HepG2 (cell line): ENCODE results near the gene SPON2. TPM values are rescaled to one million over a fixed set of nuclear protein-coding genes. Genes with fewer than 3 reads are reported as not detected.

Experiments used
- ATAC-seq: fragments of 200-7000 bp; cut with Tn5 transposase; 3 replicates; pipeline ENCODE4 v1.9.1; 2020; ENCODE audit warnings: mild to moderate bottlenecking, moderate library complexity
- BruUV-seq: library from RNA; stranded (reverse); fragments of 400-500 nt; replicated peaks from 2 replicates; lab custom pipeline; 2021; lab: Mats Ljungman, UMichigan
- CTCF ChIA-PET: fragments of 300-600 bp; formaldehyde crosslinking; extraction: SDS; loops from one replicate; lab custom pipeline; 2021; ENCODE audit warnings: low total read pairs, inconsistent platforms, low intra/inter-chr PET ratio; lab: Yijun Ruan, JAX
- POLR2A ChIA-PET: fragments of 350-600 bp; sonication (Branson Sonifier 250); formaldehyde crosslinking; loops from one replicate; lab custom pipeline; 2020; ENCODE audit warnings: antibody characterized with exemption, inconsistent platforms; lab: Yijun Ruan, JAX
- DNase-seq: peaks from one replicate; pipeline ENCODE4 v3.0.0-alpha.2; 2015; ENCODE audit warnings: low spot score
- FAIRE-seq: peaks from 3 replicates; lab custom pipeline; 2011; peaks lifted over from hg19 to GRCh38; lab: Jason Lieb, UNC
- H2AFZ ChIP-seq: one replicate; pipeline ENCODE4 v1.6.1; 2011; ENCODE audit warnings: low read length, inconsistent platforms
- H3K27ac ChIP-seq: fragments of 300-600 bp; 3 replicates; pipeline ENCODE4 v1.8.0; 2011; ENCODE audit warnings: mixed run types, mild to moderate bottlenecking, mixed read lengths, low read length, inconsistent platforms; ENCODE audit not compliant: insufficient read depth; ENCODE audit errors: extremely low read length
- H3K27me3 ChIP-seq, 2 experiments: fragments of 200-600 bp in 1 of 2; 2 replicates in 1 of 2; 3 replicates in 1 of 2; pipeline versions ENCODE4 v1.6.0 to v1.8.0; 2011; ENCODE audit warnings: low read length in 2 of 2, mild to moderate bottlenecking in 2 of 2, moderate library complexity in 2 of 2, inconsistent platforms in 1 of 2; ENCODE audit not compliant: insufficient read depth in 2 of 2, control insufficient read depth in 1 of 2
- H3K36me3 ChIP-seq, 2 experiments: fragments of 200-600 bp in 1 of 2; replicated peaks in 1 of 2; 2 replicates in 1 of 2; 3 replicates in 1 of 2; pipeline versions ENCODE4 v1.5.1 to v1.8.0; 2011; ENCODE audit warnings: low read length in 2 of 2, inconsistent platforms in 1 of 2; ENCODE audit not compliant: insufficient read depth in 2 of 2, control insufficient read depth in 1 of 2
- H3K4me1 ChIP-seq: 2 replicates; pipeline ENCODE4 v1.5.1; 2012; ENCODE audit warnings: low read length, inconsistent platforms; ENCODE audit not compliant: insufficient read depth
- H3K4me2 ChIP-seq: 2 replicates; pipeline ENCODE4 v1.6.0; 2011; ENCODE audit warnings: low read depth, low read length, inconsistent platforms
- H3K4me3 ChIP-seq, 3 experiments: fragments of 200-600 bp in 1 of 3; sonication (generic), shearing (Covaris generic) in 1 of 3; replicated peaks in 1 of 3; 2 replicates each; pipeline ENCODE4 v1.5.1; 2011 to 2016; ENCODE audit warnings: low read length in 3 of 3, inconsistent platforms in 2 of 3, low read depth in 2 of 3, mild to moderate bottlenecking in 2 of 3, control low read depth in 1 of 3, mixed read lengths in 1 of 3; ENCODE audit not compliant: insufficient read depth in 1 of 3
- H3K79me2 ChIP-seq: one replicate; pipeline ENCODE4 v1.6.1; 2011; ENCODE audit warnings: low read length, inconsistent platforms; ENCODE audit not compliant: insufficient read depth
- H3K9ac ChIP-seq: 2 replicates; pipeline ENCODE4 v1.6.0; 2011; ENCODE audit warnings: mild to moderate bottlenecking, low read depth, low read length, inconsistent platforms; ENCODE audit not compliant: insufficient read depth
- H3K9me3 ChIP-seq: 2 replicates; pipeline ENCODE4 v1.5.1; 2012; ENCODE audit warnings: mild to moderate bottlenecking, low read length
- H4K20me1 ChIP-seq: 2 replicates; pipeline ENCODE4 v1.6.0; 2011; ENCODE audit warnings: inconsistent platforms, mild to moderate bottlenecking, low read length, moderate library complexity; ENCODE audit not compliant: insufficient read depth
- CREB1 ChIP-seq, 2 experiments: fragments of 450-650 bp in 1 of 2; IDR thresholded peaks; 2 replicates each; pipeline ENCODE4 v1.6.1; 2016 to 2017; ENCODE audit warnings: control low read depth in 1 of 2, mild to moderate bottlenecking in 1 of 2, missing compliant biosample characterization in 1 of 2, missing genetic modification characterization in 1 of 2
- KLF12 ChIP-seq: sonication (generic); formaldehyde crosslinking; IDR thresholded peaks from 2 replicates; pipeline ENCODE4 v1.4.0; 2020; ENCODE audit warnings: missing genetic modification reagents, borderline replicate concordance
- MBD4 ChIP-seq: IDR thresholded peaks from 2 replicates; pipeline ENCODE4 v1.6.1; 2012; ENCODE audit warnings: low read length, inconsistent platforms, borderline replicate concordance
- SMAD3 ChIP-seq: sonication (generic); formaldehyde crosslinking; IDR thresholded peaks from 2 replicates; pipeline ENCODE4 v1.4.0; 2020; ENCODE audit warnings: missing genetic modification reagents
- SNAI1 ChIP-seq: sonication (generic); formaldehyde crosslinking; IDR thresholded peaks from 2 replicates; pipeline ENCODE4 v1.5.0; 2020; ENCODE audit warnings: mild to moderate bottlenecking, missing genetic modification reagents, borderline replicate concordance
- TCF7L2 ChIP-seq: IDR thresholded peaks from 2 replicates; pipeline ENCODE4 v1.6.1; 2011; ENCODE audit warnings: mild to moderate bottlenecking, low read depth, low read length, moderate library complexity
- TMF1 ChIP-seq: sonication (generic); formaldehyde crosslinking; IDR thresholded peaks from 2 replicates; pipeline ENCODE4 v1.8.1; 2022; ENCODE audit warnings: low read depth, missing genetic modification reagents
- ZFP1 ChIP-seq: IDR thresholded peaks from 2 replicates; pipeline ENCODE4 v1.6.1; 2016
- ZNF383 ChIP-seq: sonication (generic); formaldehyde crosslinking; IDR thresholded peaks from 2 replicates; pipeline ENCODE4 v1.4.0; 2020; ENCODE audit warnings: missing genetic modification reagents, mild to moderate bottlenecking, borderline replicate concordance
- ZNF562 ChIP-seq: sonication (generic); formaldehyde crosslinking; IDR thresholded peaks from 2 replicates; pipeline ENCODE4 v1.8.0; 2022; ENCODE audit warnings: missing genetic modification reagents, borderline replicate concordance
- ZNF570 ChIP-seq: sonication (generic); formaldehyde crosslinking; IDR thresholded peaks from 2 replicates; pipeline ENCODE4 v1.4.0; 2020; ENCODE audit warnings: mild to moderate bottlenecking, missing genetic modification reagents, borderline replicate concordance
- WGBS: methylation state at CpG from one replicate; pipeline ENCODE4 v1.1.6; 2017; ENCODE audit warnings: low lambda C conversion rate; 5-methylcytosine and 5-hydroxymethylcytosine counted together
- in situ Hi-C: cut with HindIII; loops from 2 replicates; pipeline ENCODE4 v1.10.0; 2017; ENCODE audit warnings: low pct_unique_long_range_greater_than_20kb; ENCODE audit not compliant: extremely low pct_ligation_motif_present
- intact Hi-C: fragments of 100-400 bp; cut with micrococcal nuclease; formaldehyde crosslinking; loops from one replicate; pipeline ENCODE4 v1.10.0; 2022; ENCODE audit not compliant: unreplicated experiment
- polyA plus RNA-seq, 8 experiments: library from polyadenylated mRNA; depleted of rRNA in 3 of 8; stranded (reverse) in 7 of 8; unstranded in 1 of 8; fragments of >200 nt; fragmentation: Illumina TruSeq in 4 of 8; extraction: Trizol in 4 of 8; gene quantifications; 2 replicates each; pipeline versions ENCODE4 v1.2.1 to v1.2.3, GENCODE V29; 2011 to 2016; ENCODE audit warnings: low read depth in 4 of 8, missing spikeins in 1 of 8, mixed read lengths in 1 of 8; ENCODE audit not compliant: insufficient read depth in 1 of 8
- total RNA-seq, 5 experiments: library from RNA; depleted of rRNA; stranded (reverse); fragments of >200 nt; fragmentation: Illumina TruSeq; extraction: Trizol; gene quantifications; 2 replicates each; pipeline ENCODE4 v1.2.3, GENCODE V29; 2016; ENCODE audit warnings: low read depth in 1 of 5
- TF ChIP-seq, protein P1 (sequence below): sonication (generic); formaldehyde crosslinking; IDR thresholded peaks from 2 replicates; pipeline ENCODE4 v1.4.0; 2020; ENCODE audit warnings: mild to moderate bottlenecking, low read depth, missing genetic modification reagents
- TF ChIP-seq, protein P2 (sequence below): sonication (generic); formaldehyde crosslinking; IDR thresholded peaks from 2 replicates; pipeline ENCODE4 v1.9.0; 2021; ENCODE audit warnings: missing genetic modification reagents, mild to moderate bottlenecking, borderline replicate concordance
- TF ChIP-seq, protein P3 (sequence below): sonication (generic); formaldehyde crosslinking; conservative IDR thresholded peaks from 2 replicates; pipeline ENCODE4 v1.4.0; 2020; ENCODE audit warnings: missing genetic modification reagents

The SPON2 gene
- total and polyA plus RNA-seq, 2 of the 13 experiments (the other 11 are each of a cell fraction or from before 2014, with no cell fraction given) = 17.4 to 55.2 TPM

DNA sequence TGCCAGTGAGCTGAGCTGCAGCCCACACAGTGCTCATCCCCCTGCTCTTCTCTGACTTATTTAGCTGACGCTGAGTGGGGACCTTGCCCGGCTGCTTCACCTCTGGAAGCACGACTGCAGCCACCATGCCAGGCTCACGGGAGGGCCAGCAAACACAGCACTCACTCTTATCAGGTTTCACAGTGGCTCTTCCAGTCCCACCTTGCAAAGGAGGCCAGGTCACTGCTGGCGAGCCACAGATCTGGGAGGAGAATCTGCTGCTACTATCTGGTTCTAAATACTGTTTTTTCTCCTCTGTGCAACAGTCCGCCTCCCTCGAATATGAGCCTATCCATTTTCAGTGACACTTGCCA is 6.7 kb upstream of the SPON2 start:
- CTCF ChIA-PET = no interaction called here
- BruUV-seq = no TSS peak
- WGBS = 52% methylated on average over 6 of the region's 7 CpGs
- Histone ChIP-seq H3K9me3 (peaks cover 12% of the 10 kb centered on the region), H3K9ac (no peak overlapping the region), H2AFZ (no peak overlapping the region), H3K4me1 (peaks cover 49% of the 10 kb centered on the region), H3K27ac (no peak overlapping the region), H3K79me2 (no peaks in the 10 kb centered on the region), H4K20me1 (no peaks in the 10 kb centered on the region), H3K36me3 (no peaks in the 10 kb centered on the region), H3K4me3 (no peak overlapping the region), H3K27me3 (no peaks in the 10 kb centered on the region), H3K4me2 (no peak overlapping the region)
- in situ Hi-C loops = no loop called here
- TF ChIP-seq ZNF570 (CRISPR knock-in tag) (no peak), TMF1 (CRISPR knock-in tag) (no peak), ZNF562 (CRISPR knock-in tag) (no peak), ZFP1 (no peak), SMAD3 (CRISPR knock-in tag) (no peak), ZNF383 (CRISPR knock-in tag) (no peak), TCF7L2 (no peak), SNAI1 (CRISPR knock-in tag) (no peak), CREB1 (IDR thresholded peaks at IDR 0.05) (no peak), CREB1 (CRISPR knock-in tag; IDR thresholded peaks at IDR 0.05) (no peak), KLF12 (CRISPR knock-in tag) (no peak), MBD4 (no peak)
- TF ChIP-seq, protein P1, sequence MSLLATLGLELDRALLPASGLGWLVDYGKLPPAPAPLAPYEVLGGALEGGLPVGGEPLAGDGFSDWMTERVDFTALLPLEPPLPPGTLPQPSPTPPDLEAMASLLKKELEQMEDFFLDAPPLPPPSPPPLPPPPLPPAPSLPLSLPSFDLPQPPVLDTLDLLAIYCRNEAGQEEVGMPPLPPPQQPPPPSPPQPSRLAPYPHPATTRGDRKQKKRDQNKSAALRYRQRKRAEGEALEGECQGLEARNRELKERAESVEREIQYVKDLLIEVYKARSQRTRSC (CRISPR knock-in tag) = no peak
- TF ChIP-seq, protein P2, sequence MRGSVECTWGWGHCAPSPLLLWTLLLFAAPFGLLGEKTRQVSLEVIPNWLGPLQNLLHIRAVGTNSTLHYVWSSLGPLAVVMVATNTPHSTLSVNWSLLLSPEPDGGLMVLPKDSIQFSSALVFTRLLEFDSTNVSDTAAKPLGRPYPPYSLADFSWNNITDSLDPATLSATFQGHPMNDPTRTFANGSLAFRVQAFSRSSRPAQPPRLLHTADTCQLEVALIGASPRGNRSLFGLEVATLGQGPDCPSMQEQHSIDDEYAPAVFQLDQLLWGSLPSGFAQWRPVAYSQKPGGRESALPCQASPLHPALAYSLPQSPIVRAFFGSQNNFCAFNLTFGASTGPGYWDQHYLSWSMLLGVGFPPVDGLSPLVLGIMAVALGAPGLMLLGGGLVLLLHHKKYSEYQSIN (CRISPR knock-in tag) = no peak
- TF ChIP-seq, protein P3, sequence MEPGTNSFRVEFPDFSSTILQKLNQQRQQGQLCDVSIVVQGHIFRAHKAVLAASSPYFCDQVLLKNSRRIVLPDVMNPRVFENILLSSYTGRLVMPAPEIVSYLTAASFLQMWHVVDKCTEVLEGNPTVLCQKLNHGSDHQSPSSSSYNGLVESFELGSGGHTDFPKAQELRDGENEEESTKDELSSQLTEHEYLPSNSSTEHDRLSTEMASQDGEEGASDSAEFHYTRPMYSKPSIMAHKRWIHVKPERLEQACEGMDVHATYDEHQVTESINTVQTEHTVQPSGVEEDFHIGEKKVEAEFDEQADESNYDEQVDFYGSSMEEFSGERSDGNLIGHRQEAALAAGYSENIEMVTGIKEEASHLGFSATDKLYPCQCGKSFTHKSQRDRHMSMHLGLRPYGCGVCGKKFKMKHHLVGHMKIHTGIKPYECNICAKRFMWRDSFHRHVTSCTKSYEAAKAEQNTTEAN (CRISPR knock-in tag) = no peak
- ATAC-seq (no peak), FAIRE-seq (no peak), DNase-seq (no peak)
- intact Hi-C loops = no loop called here
- POLR2A ChIA-PET = interaction anchor here (3.5 kb wide), 1 partner anchor 26 kb away, joined by 18 read pairs; no protein-coding TSS in a partner anchor
